ENCODE results near the gene FADS3. TPM values are rescaled to one million over a fixed set of nuclear protein-coding genes. Genes with fewer than 3 reads are reported as not detected.

Gene FADS3
- total RNA-seq, 1 donor from 2014 or later, result 68.5 TPM

DNA sequence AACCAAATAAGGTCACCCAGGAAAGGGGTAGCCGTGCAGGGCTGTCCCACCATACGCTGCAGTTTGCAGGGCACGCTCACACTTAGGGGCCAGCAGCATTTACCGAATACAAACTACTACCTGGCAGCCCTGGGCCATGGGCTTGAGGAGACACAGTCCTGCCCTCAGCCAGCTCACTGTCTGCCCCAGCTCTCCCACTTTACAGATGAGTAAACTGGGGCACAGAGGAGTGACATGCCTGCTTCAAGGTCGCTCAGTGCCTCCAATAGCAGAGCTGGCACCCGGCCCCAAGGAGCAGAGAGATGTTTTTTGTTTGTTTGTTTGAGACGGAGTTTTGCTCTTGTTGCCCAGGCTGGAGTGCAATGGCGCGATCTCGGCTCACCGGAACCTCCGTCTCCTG, 2.8 kb downstream of the FADS3 start:
- H3K36me3 ChIP-seq, result no peaks in the 10 kb centered on the region
- no peaks in the 10 kb centered on the region for H3K9me3 ChIP-seq
- H3K27ac ChIP-seq, result peak overlapping the region; percentile 31
- TF ChIP-seq, protein P1, sequence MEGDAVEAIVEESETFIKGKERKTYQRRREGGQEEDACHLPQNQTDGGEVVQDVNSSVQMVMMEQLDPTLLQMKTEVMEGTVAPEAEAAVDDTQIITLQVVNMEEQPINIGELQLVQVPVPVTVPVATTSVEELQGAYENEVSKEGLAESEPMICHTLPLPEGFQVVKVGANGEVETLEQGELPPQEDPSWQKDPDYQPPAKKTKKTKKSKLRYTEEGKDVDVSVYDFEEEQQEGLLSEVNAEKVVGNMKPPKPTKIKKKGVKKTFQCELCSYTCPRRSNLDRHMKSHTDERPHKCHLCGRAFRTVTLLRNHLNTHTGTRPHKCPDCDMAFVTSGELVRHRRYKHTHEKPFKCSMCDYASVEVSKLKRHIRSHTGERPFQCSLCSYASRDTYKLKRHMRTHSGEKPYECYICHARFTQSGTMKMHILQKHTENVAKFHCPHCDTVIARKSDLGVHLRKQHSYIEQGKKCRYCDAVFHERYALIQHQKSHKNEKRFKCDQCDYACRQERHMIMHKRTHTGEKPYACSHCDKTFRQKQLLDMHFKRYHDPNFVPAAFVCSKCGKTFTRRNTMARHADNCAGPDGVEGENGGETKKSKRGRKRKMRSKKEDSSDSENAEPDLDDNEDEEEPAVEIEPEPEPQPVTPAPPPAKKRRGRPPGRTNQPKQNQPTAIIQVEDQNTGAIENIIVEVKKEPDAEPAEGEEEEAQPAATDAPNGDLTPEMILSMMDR (IDR thresholded peaks at IDR 0.05), result no peak
- no peaks in the 10 kb centered on the region for H3K27me3 ChIP-seq
- peaks cover 16% of the 10 kb centered on the region for H3K4me1 ChIP-seq
- DNase-seq, result no peak
- intact Hi-C loops (cut with DNase I), result no loop called here
- ATAC-seq, result no peak
- no peak overlapping the region for H3K4me3 ChIP-seq

DNA sequence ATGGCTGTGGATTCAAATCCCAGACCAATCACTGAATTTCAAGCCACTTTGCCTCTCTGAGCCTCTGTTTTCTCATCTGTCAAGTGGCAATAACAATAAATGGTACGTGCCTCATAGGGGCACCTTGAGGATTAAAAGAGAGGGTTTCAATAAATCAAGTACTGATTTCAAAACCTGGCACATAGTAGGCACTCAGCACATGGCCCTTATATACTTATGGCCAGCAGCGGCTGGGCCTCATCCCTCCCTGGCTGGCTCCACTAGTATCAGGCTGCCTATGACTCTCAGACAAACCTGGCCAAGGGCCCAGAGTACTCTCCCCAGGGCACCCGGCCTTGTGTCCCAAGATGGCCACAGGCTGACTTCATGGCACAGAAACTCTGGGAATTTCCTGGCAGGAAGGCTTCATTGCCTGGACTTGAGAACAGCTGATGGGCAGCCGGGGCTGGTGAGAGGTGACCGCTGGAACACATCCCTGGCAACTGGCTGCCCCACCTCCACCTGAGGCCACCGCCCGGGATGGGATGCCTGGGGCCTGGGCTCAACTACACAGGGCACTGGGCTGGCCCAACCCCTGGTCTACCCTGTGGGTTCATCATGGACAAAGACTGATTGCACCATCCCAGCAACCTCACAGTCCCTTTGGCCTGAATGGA, 3.4 kb downstream of the FADS3 start:
- ATAC-seq, result peak; percentile 22
- Histone ChIP-seq H3K27me3 (no peaks in the 10 kb centered on the region), H3K4me3 (no peak overlapping the region), H3K36me3 (no peaks in the 10 kb centered on the region), H3K9me3 (no peaks in the 10 kb centered on the region), H3K27ac (peak overlapping the region; percentile 31), H3K4me1 (peaks cover 16% of the 10 kb centered on the region)
- TF ChIP-seq, protein P1 (IDR thresholded peaks at IDR 0.05), result no peak
- DNase-seq, result peak; percentile 74
- intact Hi-C loops (cut with DNase I), result no loop called here

DNA sequence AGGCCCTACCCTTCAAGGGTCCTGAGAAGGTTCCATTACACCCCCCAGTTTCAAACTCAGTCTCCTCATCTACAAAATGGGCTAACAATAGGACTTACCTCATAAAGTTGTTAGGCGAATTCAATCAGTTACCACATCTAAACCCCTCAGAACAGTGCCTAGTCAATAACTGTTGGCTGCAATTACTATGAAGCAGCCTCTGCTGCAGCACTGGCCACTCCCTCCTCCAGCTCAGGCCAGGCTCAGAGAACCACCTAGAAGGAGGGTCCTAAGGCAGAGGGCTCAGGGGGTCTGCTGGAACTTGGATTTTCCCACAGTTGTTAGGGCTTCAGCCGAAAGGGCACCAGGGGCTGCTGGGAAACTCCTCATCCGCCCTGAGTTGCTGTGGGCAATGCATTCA, 4.7 kb downstream of the FADS3 start:
- H3K27me3 ChIP-seq, result no peaks in the 10 kb centered on the region
- H3K27ac ChIP-seq, result no peak overlapping the region
- H3K4me1 ChIP-seq, result peaks cover 16% of the 10 kb centered on the region
- no peak overlapping the region for H3K4me3 ChIP-seq
- intact Hi-C loops (cut with DNase I), result no loop called here
- ATAC-seq (no peak), DNase-seq (no peak)
- no peaks in the 10 kb centered on the region for H3K9me3 ChIP-seq
- no peaks in the 10 kb centered on the region for H3K36me3 ChIP-seq
- TF ChIP-seq, protein P1 (IDR thresholded peaks at IDR 0.05), result no peak

DNA sequence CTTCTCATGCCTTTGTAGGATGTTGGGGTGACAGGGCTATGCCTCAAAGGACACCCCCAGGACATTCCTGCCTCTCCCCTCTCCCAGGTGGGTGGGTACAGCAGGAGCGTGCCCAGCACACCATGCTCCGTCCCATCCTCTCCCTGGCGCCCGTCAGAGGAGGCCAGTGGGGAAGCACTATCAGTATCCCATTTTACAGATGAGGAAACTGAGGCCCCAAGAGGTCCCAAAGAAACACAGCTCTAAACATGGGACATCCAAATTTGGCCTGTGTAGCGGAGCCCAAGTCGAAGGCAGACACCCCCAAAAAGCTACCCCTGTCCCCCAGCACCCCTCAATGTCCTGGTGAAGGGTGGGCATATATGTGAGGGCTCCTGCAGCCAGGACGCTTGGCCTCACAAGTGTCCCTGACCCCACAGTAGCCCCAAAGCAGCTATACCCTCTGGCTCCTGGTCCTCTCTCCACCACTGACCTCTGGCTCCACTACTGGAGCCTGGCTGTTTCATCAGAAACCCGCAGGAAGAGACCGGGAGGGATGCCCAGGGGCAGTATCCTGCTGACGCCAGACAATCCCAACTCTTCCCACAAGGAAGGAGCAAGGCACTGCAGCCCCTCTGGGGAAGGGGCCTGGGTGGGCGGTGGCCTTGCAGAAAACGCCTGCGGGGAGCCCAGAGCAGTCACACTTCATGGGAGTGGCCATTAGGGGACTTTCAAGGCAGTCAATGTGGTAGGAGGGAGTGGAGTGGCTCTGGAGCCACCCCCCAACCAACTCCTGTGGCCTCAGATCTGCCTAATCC, 5.4 kb downstream of the FADS3 start:
- no peak overlapping the region for H3K27ac ChIP-seq
- intact Hi-C loops (cut with DNase I), result no loop called here
- peaks cover 16% of the 10 kb centered on the region for H3K4me1 ChIP-seq
- H3K27me3 ChIP-seq, result no peaks in the 10 kb centered on the region
- DNase-seq (no peak), ATAC-seq (no peak)
- H3K36me3 ChIP-seq, result no peaks in the 10 kb centered on the region
- H3K4me3 ChIP-seq, result no peak overlapping the region
- TF ChIP-seq, protein P1 (IDR thresholded peaks at IDR 0.05), result no peak
- no peaks in the 10 kb centered on the region for H3K9me3 ChIP-seq

DNA sequence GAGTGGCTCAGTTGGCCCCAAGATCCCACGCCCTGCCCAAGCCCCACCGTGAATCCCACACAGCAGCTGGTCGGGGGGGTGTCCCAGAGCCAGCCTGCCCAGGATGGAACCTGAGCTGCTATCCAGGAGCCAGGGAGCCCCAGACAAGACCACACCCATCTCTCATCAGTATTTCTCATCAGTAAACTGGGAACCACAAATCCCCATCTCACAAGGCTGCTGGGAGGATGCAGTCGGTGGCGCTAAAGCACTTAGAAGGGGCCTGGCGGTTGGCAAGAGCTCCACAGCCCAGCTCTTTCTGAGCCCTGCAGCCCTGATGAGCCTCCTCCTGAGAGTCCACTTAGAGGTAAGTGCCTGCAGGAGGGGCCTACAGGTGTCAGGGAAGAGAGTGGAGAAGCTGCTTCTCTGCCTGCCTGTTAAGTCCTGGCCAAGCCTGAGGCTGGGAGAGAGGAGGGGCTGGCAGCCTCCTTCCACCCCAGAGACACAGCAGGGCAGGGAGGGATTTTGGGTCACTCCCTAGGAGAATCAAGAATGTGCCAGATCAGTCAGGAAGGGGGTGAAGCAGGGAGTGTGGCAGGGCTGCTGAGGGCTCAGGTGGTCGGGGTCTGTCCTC, 6.1 kb downstream of the FADS3 start:
- ATAC-seq (peak; percentile 13), DNase-seq (no peak)
- intact Hi-C loops (cut with DNase I), result no loop called here

More for the DNA sequence above, 6.1 kb downstream of the FADS3 start:
- Histone ChIP-seq H3K27me3 (no peaks in the 10 kb centered on the region), H3K4me1 (peaks cover 10% of the 10 kb centered on the region), H3K27ac (no peak overlapping the region), H3K36me3 (no peaks in the 10 kb centered on the region), H3K4me3 (no peak overlapping the region), H3K9me3 (no peaks in the 10 kb centered on the region)
- TF ChIP-seq, protein P1 (IDR thresholded peaks at IDR 0.05), result no peak

All from upper lobe of right lung (tissue), 1 donor.